KOPT-K1 (cell line): ENCODE results near the gene LGALSL.

Experiments
- H3K27ac ChIP-seq: fragments of 200-600 bp; sonication (generic); 2 replicates; pipeline ENCODE4 v1.5.1; 2016; ENCODE audit warnings: antibody characterized with exemption, mild to moderate bottlenecking, low read depth, low read length; ENCODE audit not compliant: poor library complexity, severe bottlenecking
- H3K36me3 ChIP-seq: fragments of 200-600 bp; sonication (generic); 2 replicates; pipeline ENCODE4 v1.5.1; 2017; ENCODE audit warnings: antibody characterized with exemption, mild to moderate bottlenecking, low read length, moderate library complexity; ENCODE audit not compliant: insufficient read depth
- H3K9me3 ChIP-seq: fragments of 200-600 bp; sonication (generic); 2 replicates; pipeline ENCODE4 v1.5.1; 2017; ENCODE audit warnings: antibody characterized with exemption, low read length, mild to moderate bottlenecking; ENCODE audit not compliant: insufficient read depth, poor library complexity, severe bottlenecking

The LGALSL gene

DNA sequence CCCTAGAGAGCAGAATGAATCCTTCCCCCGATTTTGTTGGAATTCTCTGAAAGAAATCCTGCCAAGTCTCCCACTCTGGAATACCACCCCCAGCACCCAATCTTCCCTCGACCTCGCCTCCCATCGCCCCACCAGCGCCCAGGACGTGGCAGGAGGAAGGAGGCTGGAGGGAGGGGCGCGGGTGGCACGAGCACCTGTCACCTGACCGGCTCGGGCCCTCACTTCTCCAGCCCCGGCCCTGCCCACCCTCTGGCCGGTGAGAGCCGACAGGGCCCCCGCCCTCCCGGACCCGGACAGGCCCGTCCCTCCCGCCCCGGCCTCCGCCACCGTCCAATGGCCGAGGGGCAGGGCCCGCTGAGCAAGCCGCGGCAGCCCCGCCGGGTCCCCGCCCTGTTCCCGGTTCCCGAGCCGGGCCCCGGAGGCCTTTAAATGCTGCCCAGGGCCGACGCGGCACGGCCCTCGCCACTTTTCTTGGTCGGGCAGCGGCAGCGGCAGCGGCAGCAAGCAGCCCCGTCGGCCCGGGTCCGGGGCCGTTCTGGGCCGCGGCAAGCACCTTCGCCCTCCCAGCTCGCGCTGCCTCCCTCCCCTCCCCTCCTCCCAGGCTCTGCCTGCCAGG, at the start of gene LGALSL:
TSS of gene LGALSL (plus strand) at position 393 of the 616 bp plus-strand sequence. CDS start 384 bp downstream, outside the sequence.
- Histone ChIP-seq H3K27ac (no peak within 1 kb of the TSS), H3K9me3 (no peaks in the 10 kb centered on the region), H3K36me3 (no peaks in the 10 kb centered on the region)

DNA sequence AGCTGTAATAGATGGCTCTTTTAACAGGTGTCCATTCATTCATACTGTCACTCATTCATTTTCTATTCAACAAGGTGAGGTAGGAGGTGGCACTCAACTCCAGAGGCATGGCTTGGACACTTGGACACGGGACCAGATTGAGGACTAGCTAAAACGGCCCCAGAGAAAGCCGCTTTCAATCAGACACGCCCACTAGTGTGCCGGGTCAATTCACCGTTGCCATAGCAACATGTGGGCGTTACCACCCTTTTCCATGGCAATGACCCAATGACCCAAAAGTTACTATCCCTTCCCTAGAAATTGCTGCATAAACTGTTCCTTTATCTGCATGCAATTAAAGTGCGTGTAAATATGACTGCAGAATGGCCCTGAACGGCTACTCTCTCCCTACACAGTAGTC, 49.2 kb upstream of the LGALSL start:
- Histone ChIP-seq H3K36me3 (no peaks in the 10 kb centered on the region), H3K27ac (no peak overlapping the region), H3K9me3 (no peaks in the 10 kb centered on the region)

- Histone ChIP-seq H3K27ac (no peak overlapping the region), H3K36me3 (no peaks in the 10 kb centered on the region), H3K9me3 (no peaks in the 10 kb centered on the region)
Measured at GRCh38 chr2:64405581-64406406, 48.2 kb upstream of the LGALSL start.

- H3K36me3 ChIP-seq, result no peaks in the 10 kb centered on the region
- no peaks in the 10 kb centered on the region for H3K9me3 ChIP-seq
- H3K27ac ChIP-seq, result no peak overlapping the region
Measured at GRCh38 chr2:64406407-64406774, 47.6 kb upstream of the LGALSL start.

DNA sequence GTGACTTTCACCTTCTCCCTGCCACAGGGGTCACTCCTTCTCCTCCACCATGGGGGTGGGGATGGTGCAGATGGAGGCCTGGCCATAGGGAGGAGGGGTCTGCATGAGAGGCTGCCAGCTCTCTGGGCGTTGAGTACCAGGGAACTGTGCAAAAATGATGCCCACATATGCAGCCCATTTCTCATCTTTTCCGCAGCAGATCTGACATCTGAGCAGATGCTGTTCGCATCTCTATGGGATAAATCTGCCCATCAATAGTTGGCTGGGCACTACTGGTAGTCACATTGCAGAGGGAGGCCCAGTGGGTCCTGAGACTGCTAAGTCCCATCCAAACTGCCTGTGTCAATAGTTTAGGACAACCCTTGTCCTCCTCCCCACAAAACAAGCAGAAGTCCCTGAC, 45.9 kb upstream of the LGALSL start:
- Histone ChIP-seq H3K9me3 (no peaks in the 10 kb centered on the region), H3K36me3 (no peaks in the 10 kb centered on the region), H3K27ac (no peak overlapping the region)

GRCh38 chr2:64410671-64411070, 43.3 kb upstream of the LGALSL start:
- Histone ChIP-seq H3K36me3 (no peaks in the 10 kb centered on the region), H3K9me3 (no peaks in the 10 kb centered on the region), H3K27ac (no peak overlapping the region)

GRCh38 chr2:64412671-64413070, 41.3 kb upstream of the LGALSL start:
- Histone ChIP-seq H3K36me3 (no peaks in the 10 kb centered on the region), H3K27ac (no peak overlapping the region), H3K9me3 (no peaks in the 10 kb centered on the region)

DNA sequence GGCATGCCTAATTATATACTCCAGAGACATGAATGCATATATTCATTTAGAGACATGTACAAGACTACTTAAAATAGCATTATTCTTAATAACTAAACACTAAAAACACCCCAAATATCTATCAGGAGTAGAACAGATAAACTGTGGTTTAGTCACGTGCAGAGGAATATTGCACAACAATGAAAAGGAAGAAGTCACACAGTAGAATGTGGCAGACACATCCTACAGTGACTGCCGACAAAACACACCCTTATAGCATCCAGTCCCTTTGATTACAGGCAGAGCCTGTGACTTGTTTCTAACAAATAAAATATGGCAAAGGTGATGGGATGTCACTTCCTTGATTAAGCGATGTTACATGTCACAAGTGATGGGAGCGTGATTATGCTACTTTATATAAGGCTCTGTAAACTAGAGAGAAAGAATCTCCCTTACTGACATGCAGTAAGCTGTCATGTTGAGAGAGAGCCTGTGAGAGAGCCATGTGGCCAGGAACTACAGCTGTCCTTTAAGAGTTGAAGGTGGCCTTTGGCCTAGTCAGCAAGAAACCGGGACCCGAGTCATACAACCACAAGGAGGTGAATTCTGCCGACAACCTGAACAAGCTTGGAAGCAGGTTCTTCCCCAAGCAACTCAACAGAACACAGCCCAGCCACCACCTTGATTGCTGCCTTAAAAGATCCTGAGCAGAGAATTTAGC, 39.1 kb upstream of the LGALSL start:
- H3K27ac ChIP-seq, result no peak overlapping the region
- no peaks in the 10 kb centered on the region for H3K9me3 ChIP-seq
- no peaks in the 10 kb centered on the region for H3K36me3 ChIP-seq

- Histone ChIP-seq H3K9me3 (no peaks in the 10 kb centered on the region), H3K36me3 (no peaks in the 10 kb centered on the region), H3K27ac (no peak overlapping the region)
Measured at GRCh38 chr2:64417624-64418023, 36.3 kb upstream of the LGALSL start.

DNA sequence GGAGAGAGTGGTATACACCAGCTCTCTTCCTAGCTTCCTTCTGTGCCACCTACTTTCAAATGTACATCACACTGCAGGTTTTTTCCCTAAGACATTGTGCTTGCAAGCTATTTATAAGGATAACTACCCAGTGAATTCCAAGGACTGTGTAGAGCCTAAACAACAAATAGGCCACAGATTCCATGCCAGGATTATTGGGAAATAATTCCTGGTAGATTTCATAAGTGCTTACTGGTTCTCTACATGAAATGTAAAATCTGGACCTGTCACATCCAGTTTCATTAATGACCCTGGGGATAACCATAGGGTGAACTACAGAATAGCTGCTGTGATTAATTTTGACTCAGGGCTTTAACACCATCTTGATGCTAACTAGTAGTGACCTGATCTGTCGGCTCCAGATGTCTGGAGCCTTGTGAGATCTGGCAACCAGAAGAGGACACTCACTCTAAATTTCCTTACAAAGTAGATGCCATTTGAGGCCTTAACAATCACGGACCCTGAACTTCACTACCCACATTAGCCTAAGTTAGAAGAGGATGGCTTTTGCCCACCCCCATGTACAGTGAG, 34.3 kb upstream of the LGALSL start:
- no peaks in the 10 kb centered on the region for H3K9me3 ChIP-seq
- no peak overlapping the region for H3K27ac ChIP-seq
- H3K36me3 ChIP-seq, result no peaks in the 10 kb centered on the region

- Histone ChIP-seq H3K9me3 (no peaks in the 10 kb centered on the region), H3K36me3 (no peaks in the 10 kb centered on the region), H3K27ac (no peak overlapping the region)
Measured at GRCh38 chr2:64420677-64421076, 33.3 kb upstream of the LGALSL start.

GRCh38 chr2:64421201-64421600, 32.8 kb upstream of the LGALSL start:
- Histone ChIP-seq H3K27ac (no peak overlapping the region), H3K9me3 (no peaks in the 10 kb centered on the region)

GRCh38 chr2:64422466-64422865, 31.5 kb upstream of the LGALSL start:
- Histone ChIP-seq H3K9me3 (no peaks in the 10 kb centered on the region), H3K36me3 (no peaks in the 10 kb centered on the region), H3K27ac (no peak overlapping the region)

More at GRCh38 chr2:64421201-64421600, 32.8 kb upstream of the LGALSL start:
- no peaks in the 10 kb centered on the region for H3K36me3 ChIP-seq

DNA sequence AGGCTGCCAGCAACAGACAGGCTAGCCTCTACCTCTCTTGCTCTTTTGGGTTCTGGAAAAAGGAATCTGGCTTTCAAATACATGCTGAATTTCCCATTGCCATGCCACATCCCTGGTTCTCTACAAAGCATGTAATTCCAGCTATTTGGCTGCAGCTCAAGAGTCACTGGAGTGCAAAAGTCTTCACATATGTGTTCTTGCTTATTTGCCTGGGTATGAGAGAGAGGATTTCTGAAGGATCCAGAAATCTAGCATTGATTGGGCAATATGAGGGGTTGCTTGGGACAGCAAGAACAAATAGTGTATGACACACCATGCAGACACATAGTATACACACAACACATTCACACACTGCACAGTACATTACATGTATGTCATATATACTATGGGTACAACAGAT, 30.7 kb upstream of the LGALSL start:
- H3K36me3 ChIP-seq, result no peaks in the 10 kb centered on the region
- no peaks in the 10 kb centered on the region for H3K9me3 ChIP-seq
- no peak overlapping the region for H3K27ac ChIP-seq

- H3K9me3 ChIP-seq, result no peaks in the 10 kb centered on the region
- no peak overlapping the region for H3K27ac ChIP-seq
- no peaks in the 10 kb centered on the region for H3K36me3 ChIP-seq
Measured at GRCh38 chr2:64424416-64424987, 29.5 kb upstream of the LGALSL start.
